SK-N-SH treated with all-trans-retinoic acid at 6 μM for 48 hours (cell line): Measurements from ENCODE around the gene KCTD20.

Source experiments
- ARNTL ChIP-seq: fragments of 450-650 bp; formaldehyde crosslinking; IDR thresholded peaks from 2 replicates; pipeline ENCODE4 v1.5.0; 2020; ENCODE audit warnings: low read depth, mild to moderate bottlenecking, moderate library complexity, borderline replicate concordance
- CREB5 ChIP-seq: fragments of 250-450 bp; sonication (Bioruptor Pico); IDR thresholded peaks from 2 replicates; pipeline ENCODE4 v1.5.1; 2020; ENCODE audit warnings: low read depth, mild to moderate bottlenecking, moderate library complexity
- OSR1 ChIP-seq: fragments of 250-450 bp; sonication (Bioruptor Pico); IDR thresholded peaks from 2 replicates; pipeline ENCODE4 v1.8.0; 2022; ENCODE audit warnings: moderate library complexity, mild to moderate bottlenecking, inconsistent platforms
- RARB ChIP-seq: fragments of 250-450 bp; sonication (Bioruptor Pico); IDR thresholded peaks from 2 replicates; pipeline ENCODE4 v1.8.0; 2021; ENCODE audit warnings: mild to moderate bottlenecking, moderate library complexity
- TCF4 ChIP-seq: fragments of 250-450 bp; sonication (Bioruptor Pico); IDR thresholded peaks from 2 replicates; pipeline ENCODE4 v1.8.0; 2021; ENCODE audit warnings: mild to moderate bottlenecking, moderate library complexity, borderline replicate concordance
- ZFP3 ChIP-seq: fragments of 250-450 bp; sonication (Bioruptor Pico); IDR thresholded peaks from 2 replicates; pipeline ENCODE4 v1.5.0; 2020; ENCODE audit warnings: mild to moderate bottlenecking, moderate library complexity

- TF ChIP-seq OSR1 (CRISPR knock-in tag) = no peak
- no peak for TF ChIP-seq CREB5 (CRISPR knock-in tag)
- no peak for TF ChIP-seq ZFP3 (CRISPR knock-in tag)
- no peak for TF ChIP-seq ARNTL (CRISPR knock-in tag)
- TF ChIP-seq TCF4 (CRISPR knock-in tag) = no peak
- TF ChIP-seq RARB (CRISPR knock-in tag) = no peak
These were observed 67.6 kb downstream of the KCTD20 start for GRCh38 chr6:36510365-36510764.
